HepG2 (cell line): Measurements from ENCODE around the gene VPS29.

Experiments
- AGO1 ChIP-seq: fragments of 200-400 bp; formaldehyde crosslinking; IDR thresholded peaks from 2 replicates; pipeline ENCODE4 v1.6.1; 2017; ENCODE audit warnings: mild to moderate bottlenecking, low read depth, low read length, moderate library complexity; ENCODE audit not compliant: poor library complexity, severe bottlenecking
- CTCF ChIP-seq: sonication (generic); formaldehyde crosslinking; IDR thresholded peaks from 2 replicates; pipeline ENCODE4 v1.5.0; 2020; ENCODE audit warnings: mild to moderate bottlenecking, missing genetic modification reagents, moderate library complexity
- FOXP1 ChIP-seq, 2 experiments: fragments of 450-650 bp in 1 of 2; IDR thresholded peaks; 2 replicates each; pipeline ENCODE4 v1.6.1; 2017 to 2018; ENCODE audit warnings: antibody characterized with exemption in 1 of 2
- SCMH1 ChIP-seq: sonication (generic); formaldehyde crosslinking; IDR thresholded peaks from 2 replicates; pipeline ENCODE4 v1.9.0; 2021; ENCODE audit warnings: missing genetic modification reagents, mild to moderate bottlenecking, borderline replicate concordance
- SKIL ChIP-seq: sonication (generic); formaldehyde crosslinking; IDR thresholded peaks from 2 replicates; pipeline ENCODE4 v1.8.0; 2022; ENCODE audit warnings: missing genetic modification reagents, mild to moderate bottlenecking, moderate library complexity, borderline replicate concordance
- TGIF2 ChIP-seq: IDR thresholded peaks from 2 replicates; pipeline ENCODE4 v1.6.1; 2016; ENCODE audit warnings: control low read depth, missing compliant biosample characterization
- ZNF263 ChIP-seq: sonication (generic); formaldehyde crosslinking; IDR thresholded peaks from 2 replicates; pipeline ENCODE4 v1.4.0; 2020; ENCODE audit warnings: missing genetic modification reagents
- ZNF496 ChIP-seq: sonication (generic); formaldehyde crosslinking; IDR thresholded peaks from 2 replicates; pipeline ENCODE4 v1.8.1; 2023; ENCODE audit warnings: mild to moderate bottlenecking, moderate library complexity, missing genetic modification reagents; ENCODE audit not compliant: insufficient replicate concordance
- ZSCAN31 ChIP-seq: sonication (generic); formaldehyde crosslinking; IDR thresholded peaks from 2 replicates; pipeline ENCODE4 v1.5.0; 2020; ENCODE audit warnings: low read depth, mild to moderate bottlenecking, missing genetic modification reagents
- TF ChIP-seq, protein P1 (sequence below): sonication (generic); formaldehyde crosslinking; IDR thresholded peaks from 2 replicates; pipeline ENCODE4 v1.9.0; 2022; ENCODE audit warnings: low read depth, missing genetic modification reagents

GRCh38 chr12:110528277-110528839 lies 26.4 kb upstream of the VPS29 start:
- TF ChIP-seq, protein P1, sequence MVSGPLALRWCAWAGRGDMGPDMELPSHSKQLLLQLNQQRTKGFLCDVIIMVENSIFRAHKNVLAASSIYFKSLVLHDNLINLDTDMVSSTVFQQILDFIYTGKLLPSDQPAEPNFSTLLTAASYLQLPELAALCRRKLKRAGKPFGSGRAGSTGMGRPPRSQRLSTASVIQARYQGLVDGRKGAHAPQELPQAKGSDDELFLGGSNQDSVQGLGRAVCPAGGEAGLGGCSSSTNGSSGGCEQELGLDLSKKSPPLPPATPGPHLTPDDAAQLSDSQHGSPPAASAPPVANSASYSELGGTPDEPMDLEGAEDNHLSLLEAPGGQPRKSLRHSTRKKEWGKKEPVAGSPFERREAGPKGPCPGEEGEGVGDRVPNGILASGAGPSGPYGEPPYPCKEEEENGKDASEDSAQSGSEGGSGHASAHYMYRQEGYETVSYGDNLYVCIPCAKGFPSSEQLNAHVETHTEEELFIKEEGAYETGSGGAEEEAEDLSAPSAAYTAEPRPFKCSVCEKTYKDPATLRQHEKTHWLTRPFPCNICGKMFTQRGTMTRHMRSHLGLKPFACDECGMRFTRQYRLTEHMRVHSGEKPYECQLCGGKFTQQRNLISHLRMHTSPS, result no peak
- TF ChIP-seq CTCF (no peak), SCMH1 (no peak), SKIL (CRISPR knock-in tag) (no peak), FOXP1 (IDR thresholded peaks at IDR 0.05) (no peak), FOXP1 (CRISPR knock-in tag; IDR thresholded peaks at IDR 0.05) (no peak), ZNF496 (CRISPR knock-in tag) (no peak), TGIF2 (no peak), AGO1 (no peak), ZNF263 (CRISPR knock-in tag) (no peak), ZSCAN31 (CRISPR knock-in tag) (no peak)
